IMR-90 (cell line): ENCODE data around the gene HOMEZ.

Source experiments
- BHLHE40 ChIP-seq: fragments of 150-350 bp; IDR thresholded peaks from 2 replicates; pipeline ENCODE4 v1.6.1; 2016; ENCODE audit warnings: mild to moderate bottlenecking, low read depth, low read length
- CEBPB ChIP-seq: IDR thresholded peaks from 2 replicates; pipeline ENCODE4 v1.6.1; 2012; ENCODE audit warnings: low read depth, low read length, improper control_type of control experiment
- CTCF ChIP-seq: conservative IDR thresholded peaks from 2 replicates; pipeline ENCODE4 v1.5.1; 2012; ENCODE audit warnings: mild to moderate bottlenecking, low read depth, low read length, improper control_type of control experiment
- ELK1 ChIP-seq: fragments of 150-350 bp; IDR thresholded peaks from 2 replicates; pipeline ENCODE4 v1.6.1; 2016; ENCODE audit warnings: low read depth, mild to moderate bottlenecking, low read length, moderate library complexity, borderline replicate concordance
- MAFK ChIP-seq: IDR thresholded peaks from 2 replicates; pipeline ENCODE4 v1.6.1; 2012; ENCODE audit warnings: low read depth, low read length, improper control_type of control experiment
- MAZ ChIP-seq: IDR thresholded peaks from 2 replicates; pipeline ENCODE4 v1.6.1; 2012; ENCODE audit warnings: low read depth, mild to moderate bottlenecking, low read length, improper control_type of control experiment, moderate library complexity, borderline replicate concordance
- MXI1 ChIP-seq: IDR thresholded peaks from 2 replicates; pipeline ENCODE4 v1.6.1; 2012; ENCODE audit warnings: low read depth, mild to moderate bottlenecking, low read length, moderate library complexity, borderline replicate concordance
- POLR2A ChIP-seq: IDR thresholded peaks from 2 replicates; pipeline ENCODE4 v1.6.1; 2012; ENCODE audit warnings: mild to moderate bottlenecking, low read depth, low read length
- RAD21 ChIP-seq: IDR thresholded peaks from 2 replicates; pipeline ENCODE4 v1.6.1; 2012; ENCODE audit warnings: low read length, improper control_type of control experiment
- USF2 ChIP-seq: fragments of 150-350 bp; IDR thresholded peaks from 2 replicates; pipeline ENCODE4 v1.6.1; 2017; ENCODE audit warnings: mild to moderate bottlenecking, antibody characterized with exemption, low read length, low read depth

GRCh38 chr14:23321572-23322547, 35.9 kb upstream of the HOMEZ start:
- no peak for TF ChIP-seq CTCF
- TF ChIP-seq MXI1: no peak
- no peak for TF ChIP-seq CEBPB
- peak; percentile 82 for TF ChIP-seq POLR2A
- no peak for TF ChIP-seq USF2
- no peak for TF ChIP-seq RAD21
- no peak for TF ChIP-seq MAFK
- TF ChIP-seq MAZ: no peak
- TF ChIP-seq BHLHE40: peak; percentile 40; the same call in 1 of the 2 replicates
- TF ChIP-seq ELK1: no peak
